HepG2 (cell line): ENCODE measurements around the gene BNIP1. TPM values are rescaled to one million over a fixed set of nuclear protein-coding genes. Genes with fewer than 3 reads are reported as not detected.
A peak's percentile ranks its signal among the peaks of the same experiment; 100 is the strongest.

Experiments used
- ATAC-seq: fragments of 200-7000 bp; cut with Tn5 transposase; 3 replicates; pipeline ENCODE4 v1.9.1; 2020; ENCODE audit warnings: mild to moderate bottlenecking, moderate library complexity
- BruUV-seq: library from RNA; stranded (reverse); fragments of 400-500 nt; replicated peaks from 2 replicates; lab custom pipeline; 2021; lab: Mats Ljungman, UMichigan
- CTCF ChIA-PET: fragments of 300-600 bp; formaldehyde crosslinking; extraction: SDS; loops from one replicate; lab custom pipeline; 2021; ENCODE audit warnings: low total read pairs, inconsistent platforms, low intra/inter-chr PET ratio; lab: Yijun Ruan, JAX
- POLR2A ChIA-PET: fragments of 350-600 bp; sonication (Branson Sonifier 250); formaldehyde crosslinking; loops from one replicate; lab custom pipeline; 2020; ENCODE audit warnings: antibody characterized with exemption, inconsistent platforms; lab: Yijun Ruan, JAX
- DNase-seq: peaks from one replicate; pipeline ENCODE4 v3.0.0-alpha.2; 2015; ENCODE audit warnings: low spot score
- FAIRE-seq: peaks from 3 replicates; lab custom pipeline; 2011; peaks lifted over from hg19 to GRCh38; lab: Jason Lieb, UNC
- H2AFZ ChIP-seq: one replicate; pipeline ENCODE4 v1.6.1; 2011; ENCODE audit warnings: low read length, inconsistent platforms
- H3K27ac ChIP-seq: fragments of 300-600 bp; 3 replicates; pipeline ENCODE4 v1.8.0; 2011; ENCODE audit warnings: mixed run types, mild to moderate bottlenecking, mixed read lengths, low read length, inconsistent platforms; ENCODE audit not compliant: insufficient read depth; ENCODE audit errors: extremely low read length
- H3K27me3 ChIP-seq, 2 experiments: fragments of 200-600 bp in 1 of 2; 2 replicates in 1 of 2; 3 replicates in 1 of 2; pipeline versions ENCODE4 v1.6.0 to v1.8.0; 2011; ENCODE audit warnings: low read length in 2 of 2, mild to moderate bottlenecking in 2 of 2, moderate library complexity in 2 of 2, inconsistent platforms in 1 of 2; ENCODE audit not compliant: insufficient read depth in 2 of 2, control insufficient read depth in 1 of 2
- H3K36me3 ChIP-seq, 2 experiments: fragments of 200-600 bp in 1 of 2; replicated peaks in 1 of 2; 2 replicates in 1 of 2; 3 replicates in 1 of 2; pipeline versions ENCODE4 v1.5.1 to v1.8.0; 2011; ENCODE audit warnings: low read length in 2 of 2, inconsistent platforms in 1 of 2; ENCODE audit not compliant: insufficient read depth in 2 of 2, control insufficient read depth in 1 of 2
- H3K4me1 ChIP-seq: 2 replicates; pipeline ENCODE4 v1.5.1; 2012; ENCODE audit warnings: low read length, inconsistent platforms; ENCODE audit not compliant: insufficient read depth
- H3K4me2 ChIP-seq: 2 replicates; pipeline ENCODE4 v1.6.0; 2011; ENCODE audit warnings: low read depth, low read length, inconsistent platforms
- H3K4me3 ChIP-seq, 3 experiments: fragments of 200-600 bp in 1 of 3; sonication (generic), shearing (Covaris generic) in 1 of 3; replicated peaks in 1 of 3; 2 replicates each; pipeline ENCODE4 v1.5.1; 2011 to 2016; ENCODE audit warnings: low read length in 3 of 3, inconsistent platforms in 2 of 3, low read depth in 2 of 3, mild to moderate bottlenecking in 2 of 3, control low read depth in 1 of 3, mixed read lengths in 1 of 3; ENCODE audit not compliant: insufficient read depth in 1 of 3
- H3K79me2 ChIP-seq: one replicate; pipeline ENCODE4 v1.6.1; 2011; ENCODE audit warnings: low read length, inconsistent platforms; ENCODE audit not compliant: insufficient read depth
- H3K9ac ChIP-seq: 2 replicates; pipeline ENCODE4 v1.6.0; 2011; ENCODE audit warnings: mild to moderate bottlenecking, low read depth, low read length, inconsistent platforms; ENCODE audit not compliant: insufficient read depth
- H3K9me3 ChIP-seq: 2 replicates; pipeline ENCODE4 v1.5.1; 2012; ENCODE audit warnings: mild to moderate bottlenecking, low read length
- H4K20me1 ChIP-seq: 2 replicates; pipeline ENCODE4 v1.6.0; 2011; ENCODE audit warnings: inconsistent platforms, mild to moderate bottlenecking, low read length, moderate library complexity; ENCODE audit not compliant: insufficient read depth
- DMTF1 ChIP-seq: sonication (generic); formaldehyde crosslinking; IDR thresholded peaks from 2 replicates; pipeline ENCODE4 v1.4.0; 2020; ENCODE audit warnings: mild to moderate bottlenecking, missing genetic modification reagents
- HNRNPH1 ChIP-seq: fragments of 200-400 bp; formaldehyde crosslinking; optimal IDR thresholded peaks from 2 replicates; pipeline ENCODE3; 2017; ENCODE audit warnings: mild to moderate bottlenecking, low read depth, low read length
- JARID2 ChIP-seq: sonication (generic); formaldehyde crosslinking; IDR thresholded peaks from 2 replicates; pipeline ENCODE4 v1.8.1; 2023; ENCODE audit warnings: missing genetic modification reagents, inconsistent platforms; ENCODE audit not compliant: insufficient replicate concordance
- ZNF12 ChIP-seq: sonication (generic); formaldehyde crosslinking; IDR thresholded peaks from 2 replicates; pipeline ENCODE4 v1.5.0; 2020; ENCODE audit warnings: missing genetic modification reagents
- ZSCAN5A ChIP-seq: sonication (generic); formaldehyde crosslinking; IDR thresholded peaks from 2 replicates; pipeline ENCODE4 v1.8.0; 2022; ENCODE audit warnings: mild to moderate bottlenecking, missing genetic modification reagents, borderline replicate concordance
- WGBS: methylation state at CpG from one replicate; pipeline ENCODE4 v1.1.6; 2017; ENCODE audit warnings: low lambda C conversion rate; 5-methylcytosine and 5-hydroxymethylcytosine counted together
- in situ Hi-C: cut with HindIII; loops from 2 replicates; pipeline ENCODE4 v1.10.0; 2017; ENCODE audit warnings: low pct_unique_long_range_greater_than_20kb; ENCODE audit not compliant: extremely low pct_ligation_motif_present
- intact Hi-C: fragments of 100-400 bp; cut with micrococcal nuclease; formaldehyde crosslinking; loops from one replicate; pipeline ENCODE4 v1.10.0; 2022; ENCODE audit not compliant: unreplicated experiment
- polyA plus RNA-seq, 8 experiments: library from polyadenylated mRNA; depleted of rRNA in 3 of 8; stranded (reverse) in 7 of 8; unstranded in 1 of 8; fragments of >200 nt; fragmentation: Illumina TruSeq in 4 of 8; extraction: Trizol in 4 of 8; gene quantifications; 2 replicates each; pipeline versions ENCODE4 v1.2.1 to v1.2.3, GENCODE V29; 2011 to 2016; ENCODE audit warnings: low read depth in 4 of 8, missing spikeins in 1 of 8, mixed read lengths in 1 of 8; ENCODE audit not compliant: insufficient read depth in 1 of 8
- total RNA-seq, 5 experiments: library from RNA; depleted of rRNA; stranded (reverse); fragments of >200 nt; fragmentation: Illumina TruSeq; extraction: Trizol; gene quantifications; 2 replicates each; pipeline ENCODE4 v1.2.3, GENCODE V29; 2016; ENCODE audit warnings: low read depth in 1 of 5

BNIP1 gene
- total and polyA plus RNA-seq, 2 of the 13 experiments (the other 11 are each of a cell fraction or from before 2014, with no cell fraction given), result 13.2 to 16.9 TPM

GRCh38 chr5:173198049-173198448, 53.7 kb downstream of the BNIP1 start:
- no peak overlapping the region for H3K4me3 ChIP-seq
- in situ Hi-C loops, result no loop called here
- CTCF ChIA-PET, result no interaction called here
- ATAC-seq, result no peak
- no peak for DNase-seq
- POLR2A ChIA-PET, result no interaction called here
- no peak overlapping the region for H3K9ac ChIP-seq
- BruUV-seq, result no TSS peak
- H2AFZ ChIP-seq, result no peak overlapping the region
- no peak overlapping the region for H3K27ac ChIP-seq
- intact Hi-C loops, result no loop called here
- WGBS, result 61% methylated on average over 6 of the region's 7 CpGs
- TF ChIP-seq ZSCAN5A (CRISPR knock-in tag), result no peak
- no peak for TF ChIP-seq JARID2 (CRISPR knock-in tag)
- FAIRE-seq, result no peak
- H3K79me2 ChIP-seq, result no peaks in the 10 kb centered on the region
- H3K4me1 ChIP-seq, result peaks cover 36% of the 10 kb centered on the region
- no peaks in the 10 kb centered on the region for H3K36me3 ChIP-seq
- H3K4me2 ChIP-seq, result no peak overlapping the region
- no peaks in the 10 kb centered on the region for H4K20me1 ChIP-seq
- H3K27me3 ChIP-seq, result peaks cover 0 to 15% of the 10 kb centered on the region in 2 experiments; a peak in 3 of 5 replicates
- peaks cover 8% of the 10 kb centered on the region; the same call in 1 of the 2 replicates for H3K9me3 ChIP-seq

- ATAC-seq (no peak), FAIRE-seq (no peak)
- ChIA-PET CTCF (no interaction called here), POLR2A (no interaction called here)
- Histone ChIP-seq H3K27me3 (peaks cover 0 to 15% of the 10 kb centered on the region in 2 experiments; a peak in 3 of 5 replicates), H3K9me3 (peaks cover 8% of the 10 kb centered on the region; the same call in 1 of the 2 replicates), H3K36me3 (no peaks in the 10 kb centered on the region), H3K4me1 (peaks cover 24% of the 10 kb centered on the region), H3K4me3 (no peak overlapping the region), H2AFZ (no peak overlapping the region)
- in situ Hi-C loops, result loop anchor here (10.0 kb wide), 1 partner anchor 496 kb away; no protein-coding TSS in a partner anchor
- no TSS peak for BruUV-seq
- TF ChIP-seq HNRNPH1, result no peak
- no peak for TF ChIP-seq DMTF1 (CRISPR knock-in tag)
- TF ChIP-seq ZNF12, result peak; percentile 94
- TF ChIP-seq, all 625 proteins: peak for 1
- intact Hi-C loops, result loop anchor here (5.0 kb wide), 1 partner anchor 218 kb away; the partner anchor contains the start of gene ATP6V0E1
- Histone ChIP-seq H3K4me2 (no peak overlapping the region), H3K79me2 (no peaks in the 10 kb centered on the region), H3K27ac (no peak overlapping the region), H3K9ac (no peak overlapping the region), H4K20me1 (no peaks in the 10 kb centered on the region)
- no peak for DNase-seq
These were observed 56.0 kb downstream of the BNIP1 start for GRCh38 chr5:173200356-173200755.
